Spleen (tissue), 7 donors: ENCODE results near the gene NCOA1.

Source experiments
- POLR2A ChIP-seq, 3 donors: fragments of 450-650 bp; IDR thresholded peaks; one replicate each; pipeline ENCODE4 v1.5.1; 2017; ENCODE audit warnings: antibody characterized with exemption in 3 of 3, mild to moderate bottlenecking in 1 of 3
- POLR2AphosphoS5 ChIP-seq, 3 donors: sonication (generic); formaldehyde crosslinking; IDR thresholded peaks; one replicate each; pipeline ENCODE4 v1.5.1; 2017; ENCODE audit warnings: antibody characterized with exemption in 3 of 3
- TF ChIP-seq, protein P1 (sequence below), 11 experiments: fragments of 200-600 bp in 7 of 11; fragments of 450-650 bp in 4 of 11; sonication (generic) in 4 of 11; IDR thresholded peaks in 8 of 11; conservative IDR thresholded peaks in 3 of 11; 1 replicate in 7 of 11; 2 replicates in 4 of 11; pipeline versions ENCODE4 v1.4.0 to v1.8.0; 2016 to 2021; ENCODE audit warnings: antibody characterized with exemption in 11 of 11, inconsistent platforms in 4 of 11, mild to moderate bottlenecking in 1 of 11
- donor health status: DM: no; HTN: no; CAD: no; lungs with moderate emphysema.
- donor health status: DM: no; HTN: no; CAD: no.
- donor health status: DM: no; HTN: no; CAD: no.

DNA sequence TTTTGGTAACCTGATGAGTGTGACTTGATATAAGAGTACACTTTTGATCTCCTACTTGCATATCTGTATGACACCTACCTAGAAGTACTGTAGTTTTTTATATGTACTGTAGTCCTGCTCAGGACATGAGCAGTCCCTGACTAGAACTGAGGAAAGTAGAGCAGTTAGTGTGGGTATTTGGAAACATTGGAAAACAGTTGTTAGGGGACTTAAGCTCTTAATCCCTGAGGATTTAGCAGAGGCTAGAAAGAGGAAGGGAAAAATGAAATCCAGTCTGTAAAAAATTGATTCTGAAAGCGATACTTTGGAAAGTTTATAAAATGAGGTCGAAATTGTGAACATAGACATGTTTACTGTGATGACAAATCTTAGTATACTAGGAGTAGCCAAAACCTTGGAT lies 125.6 kb downstream of the NCOA1 start:
- TF ChIP-seq, protein P1, sequence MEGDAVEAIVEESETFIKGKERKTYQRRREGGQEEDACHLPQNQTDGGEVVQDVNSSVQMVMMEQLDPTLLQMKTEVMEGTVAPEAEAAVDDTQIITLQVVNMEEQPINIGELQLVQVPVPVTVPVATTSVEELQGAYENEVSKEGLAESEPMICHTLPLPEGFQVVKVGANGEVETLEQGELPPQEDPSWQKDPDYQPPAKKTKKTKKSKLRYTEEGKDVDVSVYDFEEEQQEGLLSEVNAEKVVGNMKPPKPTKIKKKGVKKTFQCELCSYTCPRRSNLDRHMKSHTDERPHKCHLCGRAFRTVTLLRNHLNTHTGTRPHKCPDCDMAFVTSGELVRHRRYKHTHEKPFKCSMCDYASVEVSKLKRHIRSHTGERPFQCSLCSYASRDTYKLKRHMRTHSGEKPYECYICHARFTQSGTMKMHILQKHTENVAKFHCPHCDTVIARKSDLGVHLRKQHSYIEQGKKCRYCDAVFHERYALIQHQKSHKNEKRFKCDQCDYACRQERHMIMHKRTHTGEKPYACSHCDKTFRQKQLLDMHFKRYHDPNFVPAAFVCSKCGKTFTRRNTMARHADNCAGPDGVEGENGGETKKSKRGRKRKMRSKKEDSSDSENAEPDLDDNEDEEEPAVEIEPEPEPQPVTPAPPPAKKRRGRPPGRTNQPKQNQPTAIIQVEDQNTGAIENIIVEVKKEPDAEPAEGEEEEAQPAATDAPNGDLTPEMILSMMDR (IDR thresholded peaks at IDR 0.05 in 8 of 11, conservative IDR thresholded peaks at IDR 0.05 in 3 of 11): no peak
- no peak for TF ChIP-seq POLR2A (IDR thresholded peaks at IDR 0.05)
- TF ChIP-seq POLR2AphosphoS5 (IDR thresholded peaks at IDR 0.05): no peak
